GM18499 (cell line): Measurements from ENCODE around the gene HDLBP.
"Not testable (repeated sequence)": the region's sequence is repeated elsewhere in the genome, so short reads cannot be mapped to it uniquely, and the experiment has no call there.

Source experiments
- ATAC-seq: cut with Tn5 transposase; IDR thresholded peaks from one replicate; pipeline ENCODE4 v1.9.1; 2021; ENCODE audit warnings: moderate number of reproducible peaks; ENCODE audit not compliant: insufficient read depth, unreplicated experiment

HDLBP gene

GRCh38 chr2:241199286-241199685 is 116.2 kb downstream of the HDLBP start:
- no peak for ATAC-seq

GRCh38 chr2:241198381-241199279 is 116.8 kb downstream of the HDLBP start:
- no peak for ATAC-seq

- no peak for ATAC-seq
These were observed 117.5 kb downstream of the HDLBP start for GRCh38 chr2:241197947-241198346.

DNA sequence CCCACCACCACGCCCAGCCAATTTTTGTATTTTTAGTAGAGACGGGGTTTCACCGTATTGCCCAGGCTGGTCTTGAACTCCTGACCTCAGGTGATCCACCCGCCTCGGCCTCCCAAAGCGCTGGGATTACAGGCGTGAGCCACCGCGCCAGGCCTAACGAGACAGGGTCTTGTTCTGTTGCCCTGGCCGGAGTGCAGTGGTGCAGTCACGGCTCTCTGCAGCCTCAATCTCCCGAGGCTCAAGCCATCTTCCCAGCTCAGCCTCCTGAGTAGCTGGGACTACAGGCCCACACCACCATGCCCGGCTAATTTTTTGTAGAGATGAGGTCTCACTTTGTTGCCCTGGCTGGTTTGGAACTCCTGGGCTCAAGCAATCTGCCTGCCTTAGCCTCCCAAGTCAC is 118.2 kb downstream of the HDLBP start:
- ATAC-seq = not testable (repeated sequence)

- no peak for ATAC-seq
These were observed 119.9 kb downstream of the HDLBP start for GRCh38 chr2:241195506-241196130.

DNA sequence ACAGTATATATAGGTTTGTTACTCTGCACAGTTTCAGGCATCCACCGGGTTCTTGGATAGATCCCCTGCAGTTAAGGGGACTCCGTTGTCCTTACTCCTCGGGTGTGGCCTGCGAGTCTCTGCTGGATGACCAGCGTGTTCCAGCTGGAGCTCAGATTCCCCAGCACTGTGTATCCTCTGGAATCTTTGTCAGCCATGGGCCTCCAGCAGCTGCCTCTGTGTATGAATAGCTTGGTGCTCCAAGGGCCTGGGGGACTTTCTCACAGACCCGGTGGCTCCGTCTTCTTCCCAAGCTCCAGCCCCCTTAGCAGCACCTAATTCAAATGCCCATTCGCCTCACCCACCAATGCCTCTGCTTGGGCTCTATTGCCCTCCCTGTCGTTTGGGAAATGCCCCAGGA is 120.7 kb downstream of the HDLBP start:
- ATAC-seq = no peak

DNA sequence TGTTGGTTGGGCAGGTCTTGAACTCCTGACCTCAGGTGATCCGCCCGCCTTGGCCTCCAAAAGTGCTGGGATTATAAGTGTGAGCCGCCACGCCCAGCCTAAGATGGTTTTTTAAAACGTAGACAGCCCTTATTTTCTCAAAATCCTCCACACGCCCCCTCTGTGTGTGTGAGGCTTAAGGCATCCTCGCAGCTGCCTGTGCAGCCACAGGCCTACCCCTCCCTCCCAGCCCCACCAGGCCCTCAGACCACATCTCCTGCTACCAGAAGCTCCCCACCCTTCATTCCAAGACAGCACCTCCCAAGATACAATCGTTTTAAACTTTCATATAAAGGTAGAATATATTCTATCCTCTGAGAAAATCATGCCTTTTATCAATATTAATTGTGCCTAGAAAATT is 122.2 kb downstream of the HDLBP start:
- no peak for ATAC-seq

- no peak for ATAC-seq
These were observed 124.4 kb downstream of the HDLBP start for GRCh38 chr2:241191081-241191480.

DNA sequence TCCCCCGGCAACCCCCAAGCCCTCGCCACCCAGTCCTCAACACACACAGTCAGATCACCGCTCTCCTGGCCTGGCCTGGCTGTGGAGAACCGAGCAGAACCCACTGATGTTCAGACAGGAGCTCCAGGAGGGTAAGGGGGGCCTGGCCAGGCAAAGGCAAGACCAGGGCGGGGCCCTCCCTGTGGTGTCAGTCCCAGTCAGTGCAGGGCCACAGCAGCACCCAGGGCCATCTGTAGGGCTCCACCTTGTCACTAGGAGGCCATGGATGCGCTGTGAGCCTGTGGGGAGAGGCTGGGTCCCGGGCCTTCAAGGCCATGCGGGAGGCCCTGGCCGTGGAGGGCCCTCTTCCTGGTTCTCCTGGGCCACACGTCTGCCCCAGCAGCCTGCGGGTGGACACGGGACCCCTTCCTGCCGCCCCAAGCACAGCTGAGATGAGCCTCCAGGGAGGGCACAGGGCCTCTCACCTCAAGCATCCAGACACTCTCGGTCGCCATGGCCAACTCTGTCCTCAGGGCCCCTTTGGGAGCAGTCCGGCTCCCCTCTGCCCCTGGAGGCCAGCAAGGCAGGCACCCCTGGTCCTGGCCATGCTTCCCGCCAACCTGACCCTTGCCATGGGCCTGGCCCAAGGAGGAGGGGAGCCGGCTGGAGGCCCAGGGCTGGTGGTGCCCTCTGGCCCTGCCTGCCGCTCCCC is 125.0 kb downstream of the HDLBP start:
- no peak for ATAC-seq

GRCh38 chr2:241189856-241190201 is 125.6 kb downstream of the HDLBP start:
- no peak for ATAC-seq

DNA sequence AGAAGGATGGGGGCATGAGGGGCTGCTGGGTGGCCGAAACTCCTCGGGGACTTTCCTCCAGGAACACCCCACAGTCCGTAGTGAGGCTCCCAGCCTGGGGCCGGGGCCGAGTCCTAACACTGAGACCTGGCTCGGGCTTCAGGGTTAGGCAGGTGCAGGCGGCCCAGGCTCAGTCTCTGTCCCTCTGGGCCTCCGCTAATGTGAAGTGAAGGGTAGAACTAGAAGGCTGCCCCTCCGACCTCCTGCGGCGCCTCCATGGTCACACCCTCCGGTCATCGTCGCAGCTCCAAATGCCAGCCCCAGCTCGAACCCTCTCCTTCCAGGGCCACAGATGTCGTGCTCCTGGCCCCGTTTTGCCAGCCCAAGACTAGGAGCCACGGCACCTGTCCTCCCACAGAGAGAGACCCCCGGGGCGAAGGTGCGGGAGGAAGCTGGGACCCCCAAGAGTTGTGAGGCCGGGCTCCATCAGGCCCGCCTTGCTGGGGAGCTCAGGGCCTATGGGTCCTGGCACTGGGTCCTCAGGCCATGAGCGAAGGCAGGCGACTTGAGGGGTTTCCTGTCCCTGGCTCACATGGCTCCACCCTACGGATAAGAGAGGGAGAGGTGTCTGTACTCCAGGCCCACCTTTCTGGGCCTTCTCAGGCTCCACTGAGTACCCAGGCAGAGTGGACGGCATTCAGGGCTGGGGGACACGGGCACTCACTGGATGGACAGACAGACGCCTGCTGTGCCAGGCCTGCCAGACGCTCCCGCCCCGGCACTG is 126.2 kb downstream of the HDLBP start:
- no peak for ATAC-seq

DNA sequence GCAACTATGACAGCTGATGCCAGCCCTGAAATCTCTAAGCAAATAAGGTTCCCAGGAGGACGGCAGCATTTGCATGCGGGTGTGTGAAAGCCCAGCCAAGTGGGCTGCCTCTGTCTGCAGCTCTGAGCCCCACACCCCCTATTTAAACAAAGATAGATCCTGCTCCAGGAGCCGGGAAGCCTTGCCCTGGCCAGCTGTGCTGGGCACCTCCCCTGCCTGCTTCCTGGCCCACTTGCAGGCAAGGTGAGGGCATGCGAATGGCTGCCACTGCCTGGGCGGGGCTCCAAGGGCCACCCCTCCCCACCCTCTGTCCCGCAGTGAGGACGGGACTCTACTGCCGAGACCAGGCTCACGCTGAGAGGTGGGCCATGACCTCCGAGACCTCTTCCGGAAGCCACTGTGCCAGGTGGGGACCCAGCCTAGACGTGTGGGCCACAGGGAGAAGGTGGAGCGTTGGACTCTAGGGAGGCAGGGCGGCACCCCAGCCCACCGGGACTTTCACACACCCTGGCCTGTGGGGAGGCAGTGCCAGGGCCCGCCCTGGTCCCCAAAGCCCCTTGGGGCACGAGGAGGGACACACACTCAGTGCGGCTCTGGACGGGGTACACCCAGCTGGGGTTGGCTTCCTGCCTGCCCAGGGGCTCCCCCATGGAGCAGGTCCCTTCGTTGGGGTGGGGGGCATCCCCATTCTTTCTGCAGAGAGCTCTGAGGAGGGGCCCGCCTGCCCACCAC is 126.9 kb downstream of the HDLBP start, which contains the start of gene ANO7:
ANO7 (plus strand) TSS at position 317 of the 732 bp plus-strand sequence. CDS start 1,387 bp downstream, outside the sequence.
- no peak for ATAC-seq

DNA sequence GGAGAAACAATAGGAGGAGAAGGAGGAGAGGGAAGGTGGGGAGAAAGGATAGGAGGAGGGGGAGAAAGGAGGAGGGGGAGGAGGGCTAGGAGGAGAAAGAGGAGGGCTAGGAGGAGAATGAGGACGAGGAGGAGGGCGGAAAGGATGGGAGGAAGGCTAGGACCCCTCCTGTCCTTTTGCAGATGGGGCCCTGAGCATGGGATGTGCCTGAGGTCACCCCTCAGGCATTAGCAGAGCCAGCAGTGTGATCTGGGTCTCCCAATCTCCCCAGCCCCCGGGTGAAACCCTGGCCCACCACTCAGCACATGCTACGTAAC is 127.6 kb downstream of the HDLBP start:
- no peak for ATAC-seq

GRCh38 chr2:241187101-241187917 is 128.2 kb downstream of the HDLBP start:
- ATAC-seq = no peak

GRCh38 chr2:241185961-241186360 is 129.5 kb downstream of the HDLBP start:
- ATAC-seq = no peak

DNA sequence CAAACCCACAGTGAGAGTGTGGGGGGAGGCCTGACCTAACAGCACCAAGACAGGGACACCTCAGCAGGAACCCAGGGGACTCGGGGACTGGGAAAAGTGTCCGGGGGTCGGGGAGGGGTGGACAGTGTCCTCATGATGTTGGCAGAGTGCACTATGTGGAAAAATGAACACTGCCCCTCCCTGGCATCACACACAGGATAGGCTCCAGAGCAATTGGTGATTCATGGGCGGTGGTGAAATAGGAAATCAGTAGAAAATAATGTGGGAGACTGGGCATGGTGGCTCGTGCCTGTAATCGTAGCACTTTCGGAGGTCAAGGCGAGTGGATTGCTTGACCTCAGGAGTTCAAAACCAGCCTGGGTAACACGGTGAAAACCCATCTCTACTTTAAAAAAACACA is 130.6 kb downstream of the HDLBP start:
- ATAC-seq = no peak

GRCh38 chr2:241183221-241183620 is 132.3 kb downstream of the HDLBP start:
- no peak for ATAC-seq

- ATAC-seq = no peak
These were observed 132.8 kb downstream of the HDLBP start for GRCh38 chr2:241182531-241183133.

GRCh38 chr2:241182126-241182525 is 133.3 kb downstream of the HDLBP start:
- ATAC-seq = no peak
